GM10847 (cell line): ENCODE data around the gene GGPS1.

ENCODE experiments used
- POLR2A ChIP-seq: IDR thresholded peaks from 2 replicates; pipeline ENCODE4 v1.6.1; 2011; ENCODE audit not compliant: insufficient read length; ENCODE audit errors: extremely low read depth

Gene GGPS1

DNA sequence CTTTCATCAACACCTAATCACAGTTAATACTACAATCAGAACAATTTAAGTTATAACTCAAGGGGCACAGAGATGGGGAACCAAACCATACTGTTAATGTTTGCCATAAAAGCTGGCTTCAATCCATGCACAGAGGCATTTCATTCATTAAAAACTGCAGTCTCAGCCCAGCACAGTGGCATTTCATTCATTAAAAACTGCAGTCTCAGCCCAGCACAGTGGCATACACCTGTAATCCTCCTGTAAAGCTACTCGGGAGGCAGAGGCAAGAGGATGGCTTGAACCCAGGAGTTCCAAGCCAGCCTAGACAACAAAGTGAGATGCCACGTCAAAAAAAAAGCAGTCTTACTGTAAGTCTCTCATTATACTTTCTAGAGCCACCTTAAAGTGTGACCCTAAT, 29.6 kb upstream of the GGPS1 start:
- TF ChIP-seq POLR2A, result no peak

DNA sequence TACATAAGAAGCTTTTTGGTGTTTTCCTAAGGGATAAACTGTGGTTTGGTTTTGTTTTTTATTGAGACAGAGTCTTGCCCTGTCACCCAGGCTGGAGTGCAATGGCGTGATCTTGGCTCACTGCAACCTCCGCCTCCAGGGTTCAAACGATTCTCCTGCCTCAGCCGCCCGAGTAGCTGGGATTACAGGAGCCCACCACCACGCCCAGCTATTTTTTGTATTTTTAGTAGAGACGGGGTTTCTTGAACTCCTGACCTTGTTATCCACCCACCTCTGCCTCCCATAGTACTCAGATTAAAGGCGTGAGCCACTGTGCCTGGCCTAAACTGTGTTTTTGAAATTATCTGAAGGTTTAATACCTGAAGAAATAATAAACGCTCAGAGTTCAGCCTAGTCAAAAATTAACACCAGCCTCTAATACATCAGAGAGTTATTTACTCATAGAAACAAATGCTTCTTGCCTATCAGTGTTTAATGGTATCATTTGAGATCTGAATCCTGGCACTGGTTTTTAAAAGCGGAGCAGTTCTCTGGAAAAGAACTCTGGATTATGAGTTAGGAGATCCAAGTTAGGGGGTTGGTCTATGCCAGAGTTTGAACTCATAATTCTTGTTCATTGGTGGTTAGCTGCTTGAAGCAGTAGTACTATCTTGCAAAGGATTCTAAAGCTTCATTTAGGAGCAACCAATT, 29.1 kb upstream of the GGPS1 start:
- no peak for TF ChIP-seq POLR2A

DNA sequence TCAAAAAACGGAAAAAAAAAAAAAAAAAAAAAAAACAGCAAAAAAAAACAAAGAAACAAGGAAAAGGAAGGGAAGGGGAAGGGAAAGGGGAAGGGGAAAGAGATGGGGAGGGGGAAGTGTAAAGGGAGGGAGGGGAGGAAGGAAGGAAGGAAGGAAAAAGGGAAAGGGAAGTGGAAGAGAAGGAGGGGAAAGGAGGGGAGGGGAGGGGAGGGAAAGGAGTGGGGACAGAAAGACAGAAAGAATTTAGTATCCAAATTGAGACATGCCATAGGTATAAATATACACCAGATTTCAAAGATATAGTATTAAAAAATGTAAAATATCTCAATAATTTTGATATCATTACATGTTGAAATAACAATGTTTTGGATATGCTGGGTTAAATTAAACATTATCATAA, 26.2 kb upstream of the GGPS1 start:
- TF ChIP-seq POLR2A, result no peak

DNA sequence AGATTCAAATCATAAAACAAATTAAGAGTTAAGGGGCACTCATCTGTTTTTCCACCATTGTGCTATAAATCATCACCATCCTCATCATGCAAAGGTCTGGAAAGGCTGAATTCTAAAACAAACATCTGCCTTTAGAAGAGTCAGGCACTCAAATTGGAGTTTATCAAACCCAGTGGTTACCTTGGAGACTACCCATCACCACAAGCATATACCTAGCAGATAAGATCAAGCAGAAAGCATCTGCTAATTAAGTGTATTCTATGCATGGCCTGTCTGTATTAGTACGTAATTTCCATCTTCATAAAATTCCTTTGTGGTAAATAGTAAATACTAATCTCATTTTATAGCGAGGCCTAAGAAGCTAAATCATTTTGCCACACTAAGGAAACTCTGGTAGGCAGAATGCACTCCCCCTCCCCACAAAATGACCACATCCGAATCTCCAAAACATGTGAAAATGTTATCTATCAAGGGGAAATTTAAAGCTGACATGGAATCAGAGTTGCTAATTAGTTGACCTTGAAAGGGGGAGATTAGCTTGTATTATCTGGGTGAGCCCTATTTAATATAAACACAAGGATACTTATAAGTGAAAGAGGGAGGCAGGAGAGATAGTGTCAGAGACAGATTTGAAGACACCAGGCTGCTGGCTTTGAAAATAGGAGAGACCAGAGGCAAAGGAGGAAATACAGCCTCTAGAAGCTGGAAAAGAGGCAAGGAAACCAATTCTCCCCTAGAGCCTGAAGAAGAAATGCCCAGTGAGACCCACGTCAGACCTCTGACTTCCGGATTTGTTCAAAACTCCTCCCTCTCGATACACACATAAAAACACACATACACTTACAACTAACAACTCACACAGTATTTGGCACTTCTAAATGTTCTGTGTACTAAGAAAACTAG, 23.6 kb upstream of the GGPS1 start:
- TF ChIP-seq POLR2A, result no peak

DNA sequence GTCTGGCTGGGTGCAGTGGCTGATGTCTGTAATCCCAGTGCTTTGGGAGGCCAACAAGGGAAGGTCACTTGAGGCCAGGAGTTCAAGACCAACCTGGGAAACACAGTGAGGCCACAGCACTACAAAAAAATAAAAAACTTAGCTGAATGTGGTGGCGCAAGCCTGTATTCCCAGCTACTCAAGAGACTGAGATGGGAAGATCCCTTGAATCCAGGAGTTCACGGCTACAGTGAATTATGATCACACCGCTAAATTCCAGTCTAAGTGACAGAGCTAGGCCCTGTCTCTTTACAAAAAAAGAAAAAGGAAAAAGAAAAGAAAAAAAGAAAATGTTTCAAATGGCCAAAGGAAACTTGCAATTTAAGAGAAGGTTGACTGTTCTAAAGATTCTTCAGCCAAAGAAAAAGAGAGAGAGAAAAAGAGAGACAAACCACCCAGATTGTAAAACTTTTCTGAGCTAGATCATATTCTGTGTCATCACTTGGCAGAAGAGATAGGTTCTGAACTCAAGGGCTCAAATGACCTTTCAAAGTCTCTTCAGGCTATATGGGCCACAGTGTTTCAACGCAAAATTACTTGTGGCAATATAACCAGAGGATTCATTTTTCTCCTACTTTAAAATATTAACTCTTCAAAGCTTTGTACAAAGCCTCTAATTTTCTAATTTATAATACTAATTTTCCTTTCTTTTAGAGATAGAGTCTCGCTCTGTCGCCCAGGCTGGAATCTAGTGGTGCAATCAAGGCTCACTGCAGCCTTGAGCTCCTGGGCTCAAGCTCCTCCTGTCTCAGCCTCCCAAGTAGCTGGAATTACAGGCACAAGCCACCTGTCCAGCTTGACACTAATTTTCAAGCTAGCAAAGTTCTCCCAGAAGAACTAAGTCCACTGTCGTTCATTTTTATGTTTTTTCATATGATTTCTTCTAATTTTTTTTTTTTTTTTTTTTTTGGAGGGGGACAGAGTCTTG, 20.9 kb upstream of the GGPS1 start:
- no peak for TF ChIP-seq POLR2A

DNA sequence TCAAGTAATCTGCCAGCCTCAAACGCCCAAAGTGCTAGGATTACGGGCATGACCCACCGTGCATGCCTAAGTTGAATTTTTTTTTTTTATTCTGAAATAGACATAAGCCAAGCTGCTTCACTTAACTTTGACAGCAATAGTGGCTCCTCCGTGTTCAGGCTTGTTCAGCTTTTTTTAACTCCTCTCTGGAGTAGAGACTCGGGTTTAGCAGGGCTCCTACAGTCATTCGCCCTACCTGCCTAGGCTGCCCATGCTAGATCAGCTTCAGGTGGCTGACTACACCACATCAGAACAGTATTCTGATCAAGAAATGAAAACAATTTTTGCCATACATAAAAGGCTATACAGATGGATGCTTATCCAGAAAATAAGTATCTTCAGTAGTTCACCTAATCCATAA, 15.1 kb upstream of the GGPS1 start:
- TF ChIP-seq POLR2A, result no peak

DNA sequence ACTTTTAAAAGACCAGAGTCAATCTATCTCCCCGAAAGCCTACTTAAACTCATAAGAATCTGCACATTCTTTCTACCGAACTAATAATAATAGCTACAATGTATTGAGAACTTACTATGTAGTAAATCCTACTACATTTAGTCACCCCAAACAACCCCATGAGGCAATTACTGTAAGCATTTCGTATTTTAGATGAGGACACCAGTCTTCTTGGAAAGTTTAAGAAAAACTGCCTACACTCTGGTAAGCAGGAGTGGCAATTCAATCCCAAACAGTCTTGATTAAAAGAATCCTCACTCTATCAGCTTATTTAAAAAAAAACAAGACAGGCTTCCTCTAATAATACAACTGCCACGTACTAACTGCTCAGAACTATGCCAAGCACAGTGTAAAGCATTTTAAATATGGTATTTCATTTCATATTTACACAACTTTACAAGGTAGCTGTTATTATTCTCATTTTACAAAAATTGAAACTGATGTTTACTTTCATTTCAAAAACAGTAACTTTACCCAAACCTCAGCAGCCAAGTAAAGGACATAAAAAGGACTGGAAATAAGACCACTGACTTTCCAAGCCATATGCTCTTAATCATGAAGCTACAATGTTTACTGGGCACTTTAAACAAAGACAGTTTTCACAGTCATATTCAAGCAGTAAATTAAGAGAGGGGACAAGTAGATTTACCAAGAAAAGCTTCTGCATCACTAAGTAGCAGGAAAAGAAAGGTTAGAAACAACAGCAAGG, 14.3 kb upstream of the GGPS1 start:
- TF ChIP-seq POLR2A, result no peak

DNA sequence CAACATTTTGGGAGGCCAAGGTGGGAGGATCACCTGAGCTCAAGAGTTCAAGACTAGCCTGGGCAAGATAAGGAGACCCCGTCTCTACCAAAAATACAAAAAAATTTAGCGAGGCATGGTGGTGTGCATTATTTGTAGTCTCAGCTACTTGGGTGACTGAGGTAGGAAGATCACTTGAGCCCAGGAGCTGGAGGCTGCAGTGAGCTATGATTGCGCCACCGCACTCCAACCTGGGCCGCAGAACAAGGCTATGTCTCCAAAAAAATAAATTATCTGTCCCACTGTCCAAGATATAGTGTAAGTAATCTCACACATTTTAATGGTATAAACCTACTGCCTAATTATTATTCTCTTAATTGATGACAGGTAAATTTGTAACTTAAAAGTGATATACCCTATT, 13.2 kb upstream of the GGPS1 start:
- TF ChIP-seq POLR2A, result no peak

DNA sequence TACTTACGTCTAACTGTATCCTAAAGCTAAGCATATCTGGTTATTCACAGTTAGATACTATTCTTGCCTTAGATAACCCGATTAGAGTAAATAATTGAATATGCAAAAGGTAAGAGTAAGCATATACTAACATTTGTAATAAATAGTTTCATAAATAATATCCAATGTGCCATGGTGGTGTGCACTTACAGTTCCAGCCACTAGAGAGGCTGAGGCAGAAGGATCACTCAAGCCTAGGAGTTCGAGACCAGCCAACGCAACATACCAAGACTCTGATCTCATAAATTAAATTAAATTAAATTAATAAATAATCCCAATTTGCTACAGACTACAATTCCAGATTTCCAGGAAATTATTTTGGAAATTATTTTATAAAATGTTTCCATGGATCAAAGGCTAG, 12.6 kb upstream of the GGPS1 start:
- no peak for TF ChIP-seq POLR2A

DNA sequence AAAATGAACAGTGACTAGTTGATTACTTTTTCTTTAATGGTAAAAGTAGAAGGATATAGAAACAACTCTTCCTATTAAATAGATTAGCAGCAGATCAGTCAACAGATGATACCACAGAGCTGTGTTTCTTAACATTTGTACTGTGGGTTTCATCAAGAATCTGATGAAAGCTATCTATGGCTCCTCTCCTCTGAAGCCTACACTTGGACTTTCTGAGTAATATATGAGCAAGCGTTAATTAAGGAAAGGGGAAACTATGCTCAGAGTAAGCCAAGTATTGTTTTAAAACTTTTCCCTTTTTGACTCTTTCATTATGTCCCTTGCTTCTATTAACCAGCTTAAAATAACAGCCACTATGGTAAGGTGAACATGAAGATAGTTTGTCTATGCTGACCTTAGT, 11.2 kb upstream of the GGPS1 start:
- TF ChIP-seq POLR2A, result no peak

DNA sequence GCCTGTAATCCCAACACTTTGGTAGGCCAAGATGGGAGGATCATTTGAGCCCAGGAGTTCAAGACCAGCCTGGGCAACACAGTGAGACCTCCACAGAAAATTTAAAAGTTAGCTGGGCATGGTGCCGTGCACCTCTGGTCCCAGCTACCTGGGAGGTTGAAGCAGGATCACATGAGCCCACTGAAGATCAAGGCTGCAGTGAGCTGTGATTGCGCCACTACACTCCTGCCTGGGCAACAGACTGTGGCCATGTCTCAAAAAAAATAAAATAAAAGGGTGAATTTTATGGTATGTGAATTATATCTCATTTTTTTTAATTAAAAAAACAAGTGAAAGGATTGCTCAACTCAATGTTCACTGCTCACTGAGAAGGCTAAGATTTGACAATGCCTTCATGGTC, 9.1 kb upstream of the GGPS1 start:
- no peak for TF ChIP-seq POLR2A

DNA sequence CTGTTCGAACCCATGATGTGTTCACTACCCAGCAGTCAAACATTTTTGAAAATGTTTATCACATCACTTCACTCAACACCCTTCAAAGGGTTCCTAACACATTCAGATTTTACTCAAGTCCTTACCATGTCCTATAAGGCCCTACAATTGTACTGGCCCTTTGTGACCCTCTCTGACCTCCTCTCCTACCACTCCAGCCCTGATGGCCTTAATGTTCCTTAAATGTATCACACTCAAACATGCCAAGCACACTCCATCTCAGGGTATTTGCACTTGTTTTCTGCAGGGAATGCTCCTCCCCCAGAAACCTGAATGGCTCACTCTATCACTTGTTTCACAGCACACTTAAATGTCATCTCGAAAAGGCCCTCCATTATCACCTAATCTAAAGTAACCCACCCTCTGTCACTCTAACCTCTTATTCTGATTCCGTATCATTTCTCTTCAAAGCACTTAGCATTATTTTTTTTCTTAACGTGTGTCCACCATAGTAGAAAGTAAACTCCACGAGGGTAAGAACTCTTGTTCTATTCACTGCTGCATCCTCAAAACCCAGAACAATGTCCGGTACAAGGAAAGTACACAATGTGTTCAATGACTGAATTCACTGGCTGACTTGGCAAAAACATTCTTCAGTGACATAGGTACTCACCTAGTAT, 7.7 kb upstream of the GGPS1 start:
- TF ChIP-seq POLR2A, result no peak

DNA sequence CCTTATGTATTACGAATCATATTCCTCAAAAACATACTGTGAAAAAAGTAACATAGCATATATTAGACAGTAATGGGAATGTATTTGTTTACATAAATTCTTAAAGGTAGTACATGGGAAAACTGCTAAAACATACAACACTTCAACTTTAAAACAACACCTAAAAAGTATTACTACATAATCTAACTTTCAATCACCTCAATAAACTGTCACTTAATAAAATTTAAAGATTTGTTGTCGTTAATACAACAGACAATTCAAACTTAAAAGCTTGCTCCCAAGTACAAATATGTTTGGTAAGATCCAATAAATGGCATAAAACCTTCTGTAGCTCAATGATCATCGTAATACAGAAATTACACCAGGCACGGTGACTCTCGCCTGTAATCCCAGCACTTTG, 4.1 kb upstream of the GGPS1 start:
- TF ChIP-seq POLR2A, result no peak

DNA sequence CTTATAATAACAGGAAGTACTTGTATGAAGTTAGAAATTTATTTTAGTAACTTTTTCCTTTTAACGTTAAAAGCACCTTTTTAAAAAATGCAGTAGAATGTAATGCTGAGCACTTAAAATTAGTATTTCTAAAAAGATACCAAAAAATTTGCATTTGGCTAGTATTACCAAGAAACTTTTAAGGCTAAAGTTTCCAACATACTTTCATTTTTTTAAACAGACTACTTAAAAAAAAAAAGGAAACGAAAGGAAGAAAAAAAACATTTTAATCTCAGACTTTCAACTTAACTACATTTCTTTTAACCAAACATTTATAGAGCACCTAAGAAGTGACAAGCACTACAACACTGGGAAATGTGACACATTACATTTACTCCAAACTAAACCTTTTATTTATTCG, 3.2 kb upstream of the GGPS1 start:
- no peak for TF ChIP-seq POLR2A
